Tibial nerve (tissue), 4 donors: ENCODE data around the gene GATAD2A. TPM values are rescaled to one million over a fixed set of nuclear protein-coding genes. Genes with fewer than 3 reads are reported as not detected.
A peak's percentile ranks its signal among the peaks of the same experiment; 100 is the strongest.

Experiments
- DNase-seq, 2 donors: peaks; one replicate each; pipeline ENCODE4 v3.0.0-alpha.2; 2019; ENCODE audit warnings: low spot score in 2 of 2
- H3K27ac ChIP-seq, 4 donors: fragments of 200-600 bp; sonication (generic) in 3 of 4; one replicate each; pipeline ENCODE4 v1.5.1; 2017 to 2019; ENCODE audit warnings: mild to moderate bottlenecking in 1 of 4
- H3K27me3 ChIP-seq, 2 donors: fragments of 200-600 bp; sonication (generic) in 1 of 2; one replicate each; pipeline versions ENCODE4 v1.5.1 to v1.6.0; 2017 to 2019
- H3K36me3 ChIP-seq, 3 donors: fragments of 200-600 bp; sonication (generic); one replicate each; pipeline ENCODE4 v1.5.1; 2018 to 2019
- H3K4me1 ChIP-seq, 4 donors: fragments of 200-600 bp; sonication (generic) in 3 of 4; one replicate each; pipeline ENCODE4 v1.5.1; 2017 to 2019
- H3K4me3 ChIP-seq, 4 donors: fragments of 200-600 bp; sonication (generic) in 3 of 4; one replicate each; pipeline ENCODE4 v1.5.1; 2017 to 2019; ENCODE audit warnings: mild to moderate bottlenecking in 1 of 4, moderate library complexity in 1 of 4
- H3K9me3 ChIP-seq, 4 donors: fragments of 200-600 bp; sonication (generic) in 3 of 4; one replicate each; pipeline ENCODE4 v1.5.1; 2017 to 2019
- EP300 ChIP-seq, 2 donors: sonication (generic); formaldehyde crosslinking; IDR thresholded peaks; one replicate each; pipeline ENCODE4 v1.6.1; 2017; ENCODE audit warnings: antibody characterized with exemption in 2 of 2, mild to moderate bottlenecking in 1 of 2
- POLR2A ChIP-seq, 2 donors: fragments of 450-650 bp; IDR thresholded peaks; one replicate each; pipeline ENCODE4 v1.6.1; 2017; ENCODE audit warnings: antibody characterized with exemption in 2 of 2, mild to moderate bottlenecking in 2 of 2, moderate library complexity in 2 of 2
- WGBS, 2 donors: methylation state at CpG; one replicate each; pipeline ENCODE4 v1.1.5; 2018; 5-methylcytosine and 5-hydroxymethylcytosine counted together
- total RNA-seq, 4 donors: library from RNA; depleted of rRNA; stranded (reverse); fragments of >200 nt; gene quantifications; one replicate each; pipeline ENCODE4 v1.1.0, GENCODE V29; 2016
- TF ChIP-seq, protein P1 (sequence below), 5 experiments: fragments of 200-600 bp in 3 of 5; fragments of 450-650 bp in 2 of 5; sonication (generic) in 3 of 5; IDR thresholded peaks; one replicate each; pipeline ENCODE4 v1.5.1; 2016 to 2019; ENCODE audit warnings: antibody characterized with exemption in 5 of 5, mild to moderate bottlenecking in 3 of 5, moderate library complexity in 2 of 5

The GATAD2A gene
- total RNA-seq, 4 donors from 2014 or later, result 34.1 to 69.6 (median 36.8) TPM

DNA sequence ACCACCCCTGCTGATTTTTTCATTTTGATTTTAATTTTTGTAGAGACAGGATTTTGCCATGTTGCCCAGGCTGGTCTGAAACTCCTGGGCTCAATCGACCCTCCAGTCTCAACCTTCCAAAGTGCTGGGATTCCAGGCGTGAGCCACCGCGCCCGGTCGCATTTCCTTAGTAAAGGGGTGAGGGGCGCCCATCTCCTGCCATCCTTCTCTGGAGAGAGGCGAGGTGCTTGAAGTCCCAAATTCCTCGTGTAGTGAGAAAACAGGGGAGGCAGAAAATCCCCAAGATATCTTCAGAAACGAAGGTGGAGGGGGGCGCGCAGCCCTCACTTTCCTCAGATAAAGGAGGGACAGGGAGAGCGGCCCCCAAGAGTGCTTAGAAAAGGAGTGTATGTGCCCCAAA, 21.0 kb upstream of the GATAD2A start:
- WGBS, 2 donors, result 57 to 65% methylated on average over 13 of the region's 13 CpGs
- H3K27me3 ChIP-seq, result no peaks in the 10 kb centered on the region
- H3K9me3 ChIP-seq, result no peaks in the 10 kb centered on the region
- H3K4me3 ChIP-seq, result peak overlapping the region in 3 of 4 donors; percentile 76 to 93 (median 87)
- DNase-seq, result no peak
- peak overlapping the region in 3 of 4 donors; percentile 88 to 91 (median 89) for H3K27ac ChIP-seq
- H3K4me1 ChIP-seq, result peaks cover 0 to 45% (median 24%) of the 10 kb centered on the region in 4 donors
- H3K36me3 ChIP-seq, result no peaks in the 10 kb centered on the region
- TF ChIP-seq POLR2A (IDR thresholded peaks at IDR 0.05) (no peak), EP300 (IDR thresholded peaks at IDR 0.05) (no peak)
- TF ChIP-seq, protein P1, sequence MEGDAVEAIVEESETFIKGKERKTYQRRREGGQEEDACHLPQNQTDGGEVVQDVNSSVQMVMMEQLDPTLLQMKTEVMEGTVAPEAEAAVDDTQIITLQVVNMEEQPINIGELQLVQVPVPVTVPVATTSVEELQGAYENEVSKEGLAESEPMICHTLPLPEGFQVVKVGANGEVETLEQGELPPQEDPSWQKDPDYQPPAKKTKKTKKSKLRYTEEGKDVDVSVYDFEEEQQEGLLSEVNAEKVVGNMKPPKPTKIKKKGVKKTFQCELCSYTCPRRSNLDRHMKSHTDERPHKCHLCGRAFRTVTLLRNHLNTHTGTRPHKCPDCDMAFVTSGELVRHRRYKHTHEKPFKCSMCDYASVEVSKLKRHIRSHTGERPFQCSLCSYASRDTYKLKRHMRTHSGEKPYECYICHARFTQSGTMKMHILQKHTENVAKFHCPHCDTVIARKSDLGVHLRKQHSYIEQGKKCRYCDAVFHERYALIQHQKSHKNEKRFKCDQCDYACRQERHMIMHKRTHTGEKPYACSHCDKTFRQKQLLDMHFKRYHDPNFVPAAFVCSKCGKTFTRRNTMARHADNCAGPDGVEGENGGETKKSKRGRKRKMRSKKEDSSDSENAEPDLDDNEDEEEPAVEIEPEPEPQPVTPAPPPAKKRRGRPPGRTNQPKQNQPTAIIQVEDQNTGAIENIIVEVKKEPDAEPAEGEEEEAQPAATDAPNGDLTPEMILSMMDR (IDR thresholded peaks at IDR 0.05), result no peak

DNA sequence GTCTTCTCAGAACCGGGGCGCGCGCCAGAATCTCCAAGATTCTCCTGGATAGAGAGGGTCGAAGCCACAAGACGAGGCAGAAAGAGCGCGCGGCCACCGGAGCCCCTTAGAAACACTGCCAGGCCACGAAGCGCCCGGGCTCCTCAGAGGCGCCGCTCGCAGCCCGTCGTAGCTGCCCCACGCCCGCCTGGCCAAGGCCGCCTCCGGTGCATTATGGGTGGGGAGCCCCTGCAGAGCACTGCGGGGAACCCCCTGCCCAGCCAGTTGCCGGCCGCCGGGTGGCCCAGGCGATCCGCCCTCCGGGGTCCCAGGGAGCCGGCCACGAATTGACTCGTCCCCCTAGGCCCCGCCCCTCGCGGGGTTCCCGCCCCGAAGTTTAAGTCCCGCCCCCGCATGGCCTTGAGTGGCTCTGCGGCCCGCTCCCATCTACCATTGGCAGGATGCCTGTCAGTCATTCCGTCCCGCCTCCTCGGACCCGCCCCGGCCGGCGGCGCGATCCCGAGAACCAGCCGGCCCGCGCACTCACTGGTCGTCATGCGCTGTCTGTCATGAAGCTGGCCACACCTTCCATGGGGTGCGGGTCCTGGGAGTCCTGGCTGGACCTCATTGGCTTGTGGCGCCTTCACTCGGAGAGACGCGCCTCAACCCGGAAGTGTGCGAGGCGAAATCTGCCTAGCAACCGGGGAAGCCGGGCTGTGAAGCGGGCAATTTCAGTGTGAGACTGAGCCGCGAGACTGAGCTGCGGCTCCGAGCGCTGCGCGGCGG, 20.2 kb upstream of the GATAD2A start:
- WGBS, 2 donors, result 0 to 3% methylated on average over 39 to 62 of the region's 75 CpGs
- peak; percentile 99 for DNase-seq
- H3K9me3 ChIP-seq, result no peaks in the 10 kb centered on the region
- H3K36me3 ChIP-seq, result no peaks in the 10 kb centered on the region
- peak overlapping the region; percentile 66 to 93 (median 82) for H3K4me3 ChIP-seq
- TF ChIP-seq POLR2A (IDR thresholded peaks at IDR 0.05) (peak in 1 of 2 donors; percentile 59), EP300 (IDR thresholded peaks at IDR 0.05) (peak; percentile 62 to 76)
- TF ChIP-seq, protein P1 (IDR thresholded peaks at IDR 0.05), result peak in 3 of 5 experiments; percentile 4 to 22 (median 15)
- no peaks in the 10 kb centered on the region for H3K27me3 ChIP-seq
- H3K27ac ChIP-seq, result peak overlapping the region; percentile 45 to 91 (median 88)
- H3K4me1 ChIP-seq, result peaks cover 0 to 49% (median 24%) of the 10 kb centered on the region in 4 donors

DNA sequence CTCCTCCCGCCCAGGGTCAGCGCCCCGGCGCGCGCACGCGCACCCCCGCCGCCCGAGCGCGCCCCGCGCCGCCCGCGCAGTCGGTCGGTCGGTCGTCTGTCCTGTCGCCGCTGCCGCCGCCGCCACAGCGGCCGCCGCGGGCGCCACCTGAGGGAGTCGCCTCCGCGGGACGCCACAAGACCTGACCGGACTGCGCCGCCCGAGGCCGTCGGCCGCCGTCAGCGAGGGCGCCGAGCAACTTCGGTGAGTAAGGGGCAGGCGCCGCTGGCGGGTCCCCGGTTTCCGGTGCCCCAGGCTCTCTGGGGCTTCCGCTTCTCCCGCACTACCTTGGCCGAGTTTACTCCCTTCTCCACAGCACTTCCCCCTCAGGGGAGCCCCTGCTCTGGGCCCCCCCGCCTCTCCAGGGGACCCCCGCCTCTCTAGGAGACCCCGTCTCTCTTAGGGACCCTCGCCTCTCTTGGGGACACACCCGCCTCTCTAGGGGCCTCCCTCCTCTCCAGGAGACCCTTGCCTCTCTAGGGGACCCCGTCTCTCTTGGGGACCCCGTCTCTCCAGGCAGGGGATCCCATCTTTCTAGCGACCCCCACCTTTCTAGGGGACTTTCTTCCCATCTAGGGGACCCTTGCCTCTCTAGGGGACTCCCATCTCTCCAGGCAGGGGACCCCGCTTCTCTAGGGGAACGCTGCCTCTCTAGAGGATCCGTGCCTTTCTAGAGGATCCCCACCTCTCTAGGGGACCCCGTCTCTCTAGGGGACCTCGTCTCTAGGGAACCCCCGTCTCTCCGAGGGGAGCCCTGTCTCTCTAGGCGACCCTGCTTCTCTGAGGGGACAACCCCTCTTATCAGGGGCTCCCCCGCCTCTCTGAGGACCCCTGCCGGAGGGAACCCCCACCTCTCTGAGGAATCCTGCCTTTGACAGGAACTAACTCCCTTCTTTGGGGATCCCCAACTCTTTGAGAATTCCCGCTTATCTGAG, 19.3 kb upstream of the GATAD2A start:
- TF ChIP-seq, protein P1 (IDR thresholded peaks at IDR 0.05), result no peak
- TF ChIP-seq EP300 (IDR thresholded peaks at IDR 0.05), result no peak
- peak in 1 of 2 donors; percentile 45 for TF ChIP-seq POLR2A (IDR thresholded peaks at IDR 0.05)
- Histone ChIP-seq H3K4me3 (peak overlapping the region; percentile 66 to 93 (median 82)), H3K27ac (peak overlapping the region; percentile 43 to 91 (median 86)), H3K36me3 (no peaks in the 10 kb centered on the region), H3K9me3 (no peaks in the 10 kb centered on the region), H3K27me3 (no peaks in the 10 kb centered on the region), H3K4me1 (peaks cover 0 to 49% (median 24%) of the 10 kb centered on the region in 4 donors)
- 4 to 6% methylated on average over 23 to 28 of the region's 75 CpGs for WGBS, 2 donors
- no peak for DNase-seq

DNA sequence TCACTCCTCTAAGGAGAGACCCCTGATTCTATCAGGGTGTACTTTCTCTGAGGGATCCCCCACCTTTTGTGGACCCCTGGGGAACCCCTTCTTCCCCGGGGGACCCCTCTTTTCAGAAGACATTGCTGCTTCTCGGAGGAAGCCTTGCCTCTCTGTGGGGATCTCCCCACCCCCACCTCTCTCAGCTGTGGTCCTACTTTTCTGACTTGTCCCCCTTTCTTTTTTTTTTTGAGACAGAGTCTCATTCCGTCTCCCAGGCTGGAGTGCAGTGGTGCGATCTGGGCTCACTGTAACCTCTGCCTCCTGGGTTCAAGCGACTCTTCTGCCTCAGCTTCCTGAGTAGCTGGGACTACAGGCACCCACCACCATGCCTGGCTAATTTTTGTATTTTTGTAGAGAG, 18.4 kb upstream of the GATAD2A start:
- Histone ChIP-seq H3K9me3 (no peaks in the 10 kb centered on the region), H3K27me3 (no peaks in the 10 kb centered on the region), H3K27ac (peak overlapping the region in 3 of 4 donors; percentile 84 to 91 (median 87)), H3K4me1 (peaks cover 0 to 58% (median 24%) of the 10 kb centered on the region in 4 donors), H3K4me3 (peak overlapping the region in 3 of 4 donors; percentile 76 to 93 (median 87)), H3K36me3 (no peaks in the 10 kb centered on the region)
- DNase-seq, result no peak
- TF ChIP-seq EP300 (IDR thresholded peaks at IDR 0.05), result no peak
- no peak for TF ChIP-seq POLR2A (IDR thresholded peaks at IDR 0.05)
- TF ChIP-seq, protein P1 (IDR thresholded peaks at IDR 0.05), result no peak
- 73 to 78% methylated on average over 5 of the region's 5 CpGs for WGBS, 2 donors
